Transverse colon (tissue), 4 donors: ENCODE data around the gene LSM14B. TPM values are rescaled to one million over a fixed set of nuclear protein-coding genes. Genes with fewer than 3 reads are reported as not detected.

Experiments used
- DNase-seq: peaks from one replicate; pipeline ENCODE4 v3.0.0-alpha.2; 2019
- H3K27ac ChIP-seq, 4 donors: fragments of 200-600 bp; sonication (generic); 2 replicates each; pipeline ENCODE4 v1.5.1; 2016 to 2018; ENCODE audit warnings: inconsistent platforms in 4 of 4
- H3K27me3 ChIP-seq: fragments of 200-600 bp; sonication (generic); 2 replicates; pipeline ENCODE4 v1.5.1; 2017; ENCODE audit warnings: inconsistent platforms
- H3K36me3 ChIP-seq, 4 donors: fragments of 200-600 bp; sonication (generic); 2 replicates each; pipeline ENCODE4 v1.5.1; 2017 to 2019; ENCODE audit warnings: inconsistent platforms in 4 of 4
- H3K4me1 ChIP-seq, 4 donors: fragments of 200-600 bp; sonication (generic); 2 replicates each; pipeline ENCODE4 v1.5.1; 2017 to 2020; ENCODE audit warnings: inconsistent platforms in 4 of 4
- H3K4me3 ChIP-seq, 4 donors: fragments of 200-600 bp; sonication (generic); 1 replicate in 1 of 4; 2 replicates in 3 of 4; pipeline versions ENCODE4 v1.5.1 to v1.6.1; 2017 to 2019; ENCODE audit warnings: inconsistent platforms in 4 of 4
- H3K9me3 ChIP-seq, 2 donors: fragments of 200-600 bp; sonication (generic); 2 replicates each; pipeline ENCODE4 v1.5.1; 2017 to 2019; ENCODE audit warnings: inconsistent platforms in 2 of 2
- EP300 ChIP-seq: sonication (generic); formaldehyde crosslinking; IDR thresholded peaks from one replicate; pipeline ENCODE4 v1.6.1; 2017; ENCODE audit warnings: antibody characterized with exemption, low read depth
- POLR2A ChIP-seq: fragments of 450-650 bp; IDR thresholded peaks from one replicate; pipeline ENCODE4 v1.6.1; 2016; ENCODE audit warnings: antibody characterized with exemption, mild to moderate bottlenecking, moderate library complexity
- POLR2AphosphoS5 ChIP-seq, 3 donors: sonication (generic); formaldehyde crosslinking; IDR thresholded peaks; one replicate each; pipeline ENCODE4 v1.6.1; 2016; ENCODE audit warnings: antibody characterized with exemption in 3 of 3
- WGBS, 2 donors: methylation state at CpG; one replicate each; pipeline ENCODE4 v1.1.5; 2018; ENCODE audit warnings: low coverage in 1 of 2; 5-methylcytosine and 5-hydroxymethylcytosine counted together
- in situ Hi-C, 4 donors: fragments of 200-750 bp; cut with MboI; loops; one replicate each; pipeline versions ENCODE4 v1.15.0 to v1.15.1; 2017; ENCODE audit warnings: low sequenced_read_pairs in 3 of 4, low pct_ligation_motif_present in 1 of 4, low pct_unique_long_range_greater_than_20kb in 1 of 4
- intact Hi-C: fragments of 100-400 bp; cut with DNase I; formaldehyde crosslinking; loops from one replicate; pipeline ENCODE4 v1.15.1; 2023; ENCODE audit warnings: low total_unique reads
- total RNA-seq, 4 donors: library from RNA; depleted of rRNA; stranded (reverse); fragments of >200 nt; gene quantifications; one replicate each; pipeline ENCODE4 v1.1.0, GENCODE V29; 2016
- TF ChIP-seq, protein P1 (sequence below), 5 experiments: fragments of 200-600 bp in 3 of 5; fragments of 450-650 bp in 2 of 5; sonication (generic) in 3 of 5; IDR thresholded peaks; 1 replicate in 2 of 5; 2 replicates in 3 of 5; pipeline ENCODE4 v1.5.1; 2016 to 2017; ENCODE audit warnings: antibody characterized with exemption in 5 of 5, inconsistent platforms in 3 of 5, mild to moderate bottlenecking in 2 of 5, moderate library complexity in 1 of 5

Gene LSM14B
- total RNA-seq, 4 donors from 2014 or later = 22.1 to 45.3 (median 35.6) TPM

DNA sequence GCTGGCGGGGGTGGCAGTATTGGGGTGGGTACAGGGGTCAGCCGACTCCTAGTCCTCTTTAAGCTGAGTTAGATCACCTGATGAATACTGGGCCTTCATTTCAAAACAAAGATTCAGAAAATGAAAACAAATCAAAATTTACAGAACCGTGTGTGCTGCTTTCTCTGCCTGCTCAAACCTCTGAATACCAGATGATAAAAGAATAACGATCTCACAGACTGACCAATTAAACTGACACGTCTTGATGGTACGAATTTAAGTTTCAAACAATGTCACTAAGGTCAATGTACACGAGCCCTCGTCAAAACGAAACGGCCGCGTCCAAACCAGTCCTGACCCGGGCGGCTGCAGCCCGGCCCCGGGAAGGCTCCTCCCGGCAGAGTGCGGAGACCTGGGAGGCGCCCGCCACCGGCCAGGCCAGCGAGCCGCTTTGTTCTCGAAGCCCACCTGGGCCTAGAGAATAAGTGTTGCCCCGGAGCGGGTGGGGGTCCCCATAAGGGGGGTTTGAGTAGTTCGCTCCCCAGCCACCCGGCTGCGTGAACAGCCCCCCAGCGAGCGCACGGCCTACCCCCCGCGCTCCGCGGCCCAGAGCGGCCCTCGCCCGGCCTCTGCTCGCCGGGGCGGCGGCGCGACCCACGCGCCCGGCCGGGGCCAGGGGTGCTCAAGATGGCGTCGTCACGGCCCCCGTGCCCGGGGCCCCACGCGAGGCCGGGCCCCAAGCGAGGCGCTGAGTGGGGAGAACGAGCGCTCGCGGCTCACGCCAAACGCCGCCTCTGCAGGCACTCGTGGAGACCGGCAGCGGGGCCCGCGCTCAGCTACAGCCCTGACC is 20.2 kb downstream of the LSM14B start:
- Histone ChIP-seq H3K27ac (peak overlapping the region; percentile 93 to 97 (median 95)), H3K36me3 (peaks cover 0 to 28% (median 11%) of the 10 kb centered on the region in 4 donors), H3K9me3 (no peaks in the 10 kb centered on the region), H3K4me3 (peak overlapping the region; percentile 89 to 98 (median 94)), H3K4me1 (peaks cover 22 to 33% (median 27%) of the 10 kb centered on the region in 4 donors), H3K27me3 (no peaks in the 10 kb centered on the region)
- TF ChIP-seq POLR2AphosphoS5 (IDR thresholded peaks at IDR 0.05) (no peak), POLR2A (no peak), EP300 (no peak)
- TF ChIP-seq, protein P1, sequence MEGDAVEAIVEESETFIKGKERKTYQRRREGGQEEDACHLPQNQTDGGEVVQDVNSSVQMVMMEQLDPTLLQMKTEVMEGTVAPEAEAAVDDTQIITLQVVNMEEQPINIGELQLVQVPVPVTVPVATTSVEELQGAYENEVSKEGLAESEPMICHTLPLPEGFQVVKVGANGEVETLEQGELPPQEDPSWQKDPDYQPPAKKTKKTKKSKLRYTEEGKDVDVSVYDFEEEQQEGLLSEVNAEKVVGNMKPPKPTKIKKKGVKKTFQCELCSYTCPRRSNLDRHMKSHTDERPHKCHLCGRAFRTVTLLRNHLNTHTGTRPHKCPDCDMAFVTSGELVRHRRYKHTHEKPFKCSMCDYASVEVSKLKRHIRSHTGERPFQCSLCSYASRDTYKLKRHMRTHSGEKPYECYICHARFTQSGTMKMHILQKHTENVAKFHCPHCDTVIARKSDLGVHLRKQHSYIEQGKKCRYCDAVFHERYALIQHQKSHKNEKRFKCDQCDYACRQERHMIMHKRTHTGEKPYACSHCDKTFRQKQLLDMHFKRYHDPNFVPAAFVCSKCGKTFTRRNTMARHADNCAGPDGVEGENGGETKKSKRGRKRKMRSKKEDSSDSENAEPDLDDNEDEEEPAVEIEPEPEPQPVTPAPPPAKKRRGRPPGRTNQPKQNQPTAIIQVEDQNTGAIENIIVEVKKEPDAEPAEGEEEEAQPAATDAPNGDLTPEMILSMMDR (IDR thresholded peaks at IDR 0.05) = no peak
- in situ Hi-C loops = loop anchor here in 2 of 4 donors (10.0 kb wide), 2 partner anchors 118 to 128 kb away; no protein-coding TSS in a partner anchor
- WGBS, 2 donors = 1% methylated on average over 30 of the region's 71 CpGs; no CpG with 5 or more reads in 1 of the 2 donors
- peak; percentile 36 for DNase-seq
- intact Hi-C loops = no loop called here

DNA sequence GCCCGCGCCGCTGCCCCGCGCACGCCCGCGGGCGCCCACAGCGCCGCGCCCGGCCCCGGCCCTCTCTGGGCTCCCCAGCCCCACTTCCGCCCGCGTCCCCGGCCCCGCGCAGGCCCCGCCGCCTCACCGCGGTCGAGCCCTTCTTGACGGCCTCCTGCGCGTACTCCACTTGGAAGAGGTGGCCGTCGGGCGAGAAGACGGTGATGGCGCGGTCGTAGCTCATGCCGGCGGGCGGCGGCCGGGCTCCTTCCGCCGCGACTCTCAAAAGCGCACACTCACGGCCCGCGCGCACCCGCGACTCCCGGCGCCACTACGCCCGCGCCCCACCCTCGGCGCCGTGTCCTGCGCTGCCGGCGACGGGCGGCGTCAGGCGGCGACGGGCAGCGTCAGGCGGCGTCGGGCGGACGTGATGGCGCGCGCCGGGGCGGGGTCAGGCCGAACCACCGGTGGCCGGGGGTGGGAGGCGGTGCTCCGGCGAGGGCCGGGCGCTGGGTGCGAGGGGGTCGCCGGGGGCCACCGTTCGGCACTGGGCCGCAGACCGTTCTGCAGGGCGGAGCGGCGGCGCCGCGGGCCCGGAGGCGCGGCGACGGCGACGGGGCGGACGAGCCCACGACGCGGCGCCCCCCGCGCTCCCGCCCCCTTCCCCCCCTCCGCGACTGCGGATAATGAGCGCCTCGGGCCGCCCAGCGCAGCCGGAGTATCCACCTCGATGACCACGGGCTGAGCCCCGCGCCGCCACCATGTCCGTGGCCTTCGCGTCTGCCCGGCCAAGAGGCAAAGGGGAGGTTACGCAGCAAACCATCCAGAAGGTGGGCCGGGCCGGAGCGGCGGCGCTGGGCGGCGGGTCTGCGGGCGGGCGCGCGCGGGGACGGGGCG is 21.0 kb downstream of the LSM14B start, which contains the start of the genes PSMA7 and SS18L1:
Gene PSMA7 (minus strand): TSS at position 314 of the 876 bp plus-strand sequence. CDS start 91 bp downstream, at position 223.
Gene SS18L1 (plus strand): TSS at position 689 of the 876 bp plus-strand sequence. CDS start 52 bp downstream, at position 741.
- intact Hi-C loops (no loop called here), in situ Hi-C loops (loop anchor here in 2 of 4 donors (10.0 kb wide), 2 partner anchors 119 to 129 kb away; no protein-coding TSS in a partner anchor)
- H3K27ac ChIP-seq = peak within 1 kb of the TSS; percentile 93 to 97 (median 95)
- TF ChIP-seq POLR2A (peak; percentile 81), POLR2AphosphoS5 (IDR thresholded peaks at IDR 0.05) (peak; percentile 91 to 95 (median 94)), EP300 (no peak)
- H3K4me3 ChIP-seq = peak within 1 kb of the TSS; percentile 89 to 98 (median 94)
- peaks cover 0 to 21% (median 10%) of the 10 kb centered on the region in 4 donors for H3K36me3 ChIP-seq
- H3K9me3 ChIP-seq = no peaks in the 10 kb centered on the region
- 1% methylated on average over 30 of the region's 148 CpGs; no CpG with 5 or more reads in 1 of the 2 donors for WGBS, 2 donors
- H3K27me3 ChIP-seq = no peaks in the 10 kb centered on the region
- H3K4me1 ChIP-seq = peaks cover 22 to 33% (median 27%) of the 10 kb centered on the region in 4 donors
- DNase-seq = peak; percentile 89

- Histone ChIP-seq H3K9me3 (no peaks in the 10 kb centered on the region), H3K27me3 (no peaks in the 10 kb centered on the region), H3K4me3 (peak overlapping the region; percentile 25 to 98 (median 92)), H3K36me3 (peaks cover 0 to 13% (median 5%) of the 10 kb centered on the region in 4 donors), H3K27ac (peak overlapping the region; percentile 93 to 97 (median 95)), H3K4me1 (peaks cover 22 to 33% (median 27%) of the 10 kb centered on the region in 4 donors)
- intact Hi-C loops = no loop called here
- DNase-seq = peak; percentile 62
- peak; percentile 23 to 55 (median 34) for TF ChIP-seq POLR2AphosphoS5 (IDR thresholded peaks at IDR 0.05)
- TF ChIP-seq, protein P1 (IDR thresholded peaks at IDR 0.05) = no peak
- WGBS, 2 donors = 1 to 8% methylated on average over 4 to 59 of the region's 104 CpGs
- in situ Hi-C loops = loop anchor here in 2 of 4 donors (10.0 kb wide), 2 partner anchors 119 to 129 kb away; no protein-coding TSS in a partner anchor
Measured at GRCh38 chr20:62143957-62144825, 21.9 kb downstream of the LSM14B start.

- Histone ChIP-seq H3K4me1 (peaks cover 21 to 32% (median 27%) of the 10 kb centered on the region in 4 donors), H3K9me3 (no peaks in the 10 kb centered on the region), H3K4me3 (no peak overlapping the region), H3K27ac (no peak overlapping the region), H3K36me3 (no peaks in the 10 kb centered on the region), H3K27me3 (no peaks in the 10 kb centered on the region)
- in situ Hi-C loops (loop anchor here in 2 of 4 donors (10.0 kb wide), 2 partner anchors 121 to 131 kb away; no protein-coding TSS in a partner anchor), intact Hi-C loops (no loop called here)
- TF ChIP-seq, protein P1 (IDR thresholded peaks at IDR 0.05) = no peak
- TF ChIP-seq POLR2AphosphoS5 (IDR thresholded peaks at IDR 0.05) (no peak), POLR2A (no peak), EP300 (no peak)
- 94% methylated on average over 7 of the region's 7 CpGs; no CpG with 5 or more reads in 1 of the 2 donors for WGBS, 2 donors
- no peak for DNase-seq
Measured at GRCh38 chr20:62145688-62146018, 23.4 kb downstream of the LSM14B start.
